ENCODE data around the gene DYDC1. TPM values are rescaled to one million over a fixed set of nuclear protein-coding genes. Genes with fewer than 3 reads are reported as not detected.

Gene DYDC1
- total RNA-seq, 1 donor from 2014 or later: not detected

GRCh38 chr10:80321183-80321582 is 35.4 kb downstream of the DYDC1 start:
- no peaks in the 10 kb centered on the region for H3K36me3 ChIP-seq (ENCODE audit: control insufficient read depth, insufficient read depth, low read length)
- no peak for TF ChIP-seq CTCF (IDR thresholded peaks at IDR 0.05; ENCODE audit: insufficient read depth, low read length, severe bottlenecking)
- H3K4me3 ChIP-seq (ENCODE audit: low read depth, low read length): no peak overlapping the region
- FAIRE-seq: no peak
- DNase-seq (ENCODE audit: low read depth): no peak
- H3K27me3 ChIP-seq (ENCODE audit: control insufficient read depth, insufficient read depth, low read length): no peaks in the 10 kb centered on the region

GRCh38 chr10:80320377-80320776 is 36.2 kb downstream of the DYDC1 start:
- Histone ChIP-seq H3K4me3 (ENCODE audit: low read depth, low read length) (no peak overlapping the region), H3K27me3 (ENCODE audit: control insufficient read depth, insufficient read depth, low read length) (no peaks in the 10 kb centered on the region), H3K36me3 (ENCODE audit: control insufficient read depth, insufficient read depth, low read length) (no peaks in the 10 kb centered on the region)
- DNase-seq (ENCODE audit: low read depth) (peak; percentile 19), FAIRE-seq (no peak)
- no peak for TF ChIP-seq CTCF (IDR thresholded peaks at IDR 0.05; ENCODE audit: insufficient read depth, low read length, severe bottlenecking)

- no peak for TF ChIP-seq CTCF (IDR thresholded peaks at IDR 0.05; ENCODE audit: insufficient read depth, low read length, severe bottlenecking)
- peak; percentile 50 for FAIRE-seq
- H3K36me3 ChIP-seq (ENCODE audit: control insufficient read depth, insufficient read depth, low read length): no peaks in the 10 kb centered on the region
- DNase-seq (ENCODE audit: low read depth): no peak
- no peaks in the 10 kb centered on the region for H3K27me3 ChIP-seq (ENCODE audit: control insufficient read depth, insufficient read depth, low read length)
- H3K4me3 ChIP-seq (ENCODE audit: low read depth, low read length): no peak overlapping the region
Observed at GRCh38 chr10:80319725-80320290, 36.7 kb downstream of the DYDC1 start.

- FAIRE-seq: no peak
Observed at GRCh38 chr10:80319318-80319717, 37.2 kb downstream of the DYDC1 start.

GRCh38 chr10:80318742-80319141 is 37.8 kb downstream of the DYDC1 start:
- DNase-seq (ENCODE audit: low read depth): no peak
- TF ChIP-seq CTCF (IDR thresholded peaks at IDR 0.05; ENCODE audit: insufficient read depth, low read length, severe bottlenecking): no peak
- no peak overlapping the region for H3K4me3 ChIP-seq (ENCODE audit: low read depth, low read length)
- FAIRE-seq: no peak
- H3K36me3 ChIP-seq (ENCODE audit: control insufficient read depth, insufficient read depth, low read length): no peaks in the 10 kb centered on the region
- H3K27me3 ChIP-seq (ENCODE audit: control insufficient read depth, insufficient read depth, low read length): no peaks in the 10 kb centered on the region

More at GRCh38 chr10:80319318-80319717, 37.2 kb downstream of the DYDC1 start:
- H3K36me3 ChIP-seq (ENCODE audit: control insufficient read depth, insufficient read depth, low read length): no peaks in the 10 kb centered on the region
- H3K27me3 ChIP-seq (ENCODE audit: control insufficient read depth, insufficient read depth, low read length): no peaks in the 10 kb centered on the region
- no peak for TF ChIP-seq CTCF (IDR thresholded peaks at IDR 0.05; ENCODE audit: insufficient read depth, low read length, severe bottlenecking)
- DNase-seq (ENCODE audit: low read depth): no peak
- no peak overlapping the region for H3K4me3 ChIP-seq (ENCODE audit: low read depth, low read length)

GRCh38 chr10:80315391-80315790 is 41.2 kb downstream of the DYDC1 start:
- FAIRE-seq: no peak
- no peak for DNase-seq (ENCODE audit: low read depth)
- Histone ChIP-seq H3K36me3 (ENCODE audit: control insufficient read depth, insufficient read depth, low read length) (no peaks in the 10 kb centered on the region), H3K27me3 (ENCODE audit: control insufficient read depth, insufficient read depth, low read length) (no peaks in the 10 kb centered on the region), H3K4me3 (ENCODE audit: low read depth, low read length) (no peak overlapping the region)
- no peak for TF ChIP-seq CTCF (IDR thresholded peaks at IDR 0.05; ENCODE audit: insufficient read depth, low read length, severe bottlenecking)
